NCI-H446 treated with DMSO at 0.1 percent for 48 hours (cell line): Measurements from ENCODE around the gene SLC25A6.
"Not testable (repeated sequence)": the region's sequence is repeated elsewhere in the genome, so short reads cannot be mapped to it uniquely, and the experiment has no call there.

Experiments
- DNase-seq: peaks from one replicate; lab custom pipeline; 2025; lab: John Stamatoyannopoulos, UW

Gene SLC25A6

GRCh38 chrX:1389993-1390285 is 2.0 kb downstream of the SLC25A6 start:
- DNase-seq, result no peak

DNA sequence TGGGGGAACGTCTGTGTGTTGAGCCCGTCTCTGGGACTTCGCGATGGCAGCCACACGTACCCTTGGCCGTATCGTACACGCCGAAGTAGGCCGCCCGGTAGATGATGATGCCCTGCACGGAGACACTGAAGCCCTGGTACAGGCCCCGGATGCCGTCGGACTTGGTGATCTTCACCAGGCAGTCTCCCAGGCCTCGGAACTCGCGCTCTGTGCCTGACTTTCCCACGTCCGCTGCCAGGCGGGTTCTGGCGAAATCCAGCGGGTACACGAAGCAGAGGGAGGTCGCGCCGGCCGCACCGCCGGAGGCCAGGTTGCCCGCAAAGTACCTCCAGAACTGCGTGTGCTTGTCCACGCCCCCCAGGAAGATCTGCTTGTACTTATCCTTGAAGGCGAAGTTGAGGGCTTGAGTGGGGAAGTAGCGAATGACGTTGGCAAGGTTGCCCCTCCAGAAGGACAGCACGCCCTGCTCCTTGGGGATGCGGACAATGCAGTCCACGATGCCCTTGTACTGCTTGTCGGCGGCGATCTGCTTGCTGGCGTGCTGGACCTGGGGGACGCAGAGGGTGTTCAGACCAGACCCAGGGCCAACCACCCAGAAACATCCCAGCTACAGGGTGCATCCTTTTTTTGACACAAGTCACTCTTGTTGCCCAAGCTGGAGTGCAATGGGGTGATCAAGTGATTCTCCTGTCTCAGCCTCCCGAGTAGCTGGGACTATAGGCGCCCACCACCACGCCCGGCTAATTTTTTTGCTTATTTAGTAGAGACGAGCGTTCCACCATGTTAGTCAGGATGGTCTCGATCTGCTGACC is 2.5 kb downstream of the SLC25A6 start:
- DNase-seq, result no peak

- no peak for DNase-seq
These were observed 3.3 kb downstream of the SLC25A6 start for GRCh38 chrX:1388651-1389050.

- DNase-seq, result no peak
These were observed 4.7 kb downstream of the SLC25A6 start for GRCh38 chrX:1387141-1387776.

DNA sequence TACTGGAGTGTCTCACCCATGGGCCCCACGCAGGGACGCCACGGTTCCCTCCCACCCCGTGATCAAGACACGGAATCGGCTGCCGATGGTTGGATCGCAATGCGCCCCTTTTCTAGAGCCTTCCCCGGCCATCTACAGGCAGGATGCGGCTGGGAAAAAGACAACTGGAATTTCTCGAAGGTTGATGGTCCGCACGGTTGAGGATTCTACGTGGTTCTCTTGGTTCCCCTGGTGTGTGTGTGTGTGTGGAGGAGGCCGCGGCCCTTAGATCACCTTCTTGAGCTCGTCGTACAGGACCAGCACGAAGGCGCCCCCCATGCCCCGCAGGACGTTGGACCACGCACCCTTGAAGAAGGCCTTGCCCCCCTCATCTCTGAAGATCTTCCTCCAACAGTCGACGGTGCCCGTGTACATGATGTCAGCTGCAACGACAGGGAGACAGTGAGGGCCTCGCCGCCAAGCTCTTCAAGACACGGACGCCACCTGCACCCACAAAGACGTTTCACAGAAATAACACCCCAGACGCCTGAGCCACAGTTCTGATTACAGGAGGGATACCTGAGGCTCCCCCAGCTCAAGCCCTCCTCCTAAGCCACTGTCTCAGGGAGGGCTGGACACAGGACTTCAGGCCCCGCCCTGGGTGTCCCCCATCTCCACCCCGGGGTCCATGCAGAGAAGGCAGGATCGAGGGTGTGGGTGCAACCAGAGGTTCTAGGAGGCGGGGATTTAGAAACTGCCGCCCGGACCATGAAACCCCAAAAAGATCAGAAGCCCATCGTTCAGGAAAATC is 5.4 kb downstream of the SLC25A6 start:
- DNase-seq, result no peak

DNA sequence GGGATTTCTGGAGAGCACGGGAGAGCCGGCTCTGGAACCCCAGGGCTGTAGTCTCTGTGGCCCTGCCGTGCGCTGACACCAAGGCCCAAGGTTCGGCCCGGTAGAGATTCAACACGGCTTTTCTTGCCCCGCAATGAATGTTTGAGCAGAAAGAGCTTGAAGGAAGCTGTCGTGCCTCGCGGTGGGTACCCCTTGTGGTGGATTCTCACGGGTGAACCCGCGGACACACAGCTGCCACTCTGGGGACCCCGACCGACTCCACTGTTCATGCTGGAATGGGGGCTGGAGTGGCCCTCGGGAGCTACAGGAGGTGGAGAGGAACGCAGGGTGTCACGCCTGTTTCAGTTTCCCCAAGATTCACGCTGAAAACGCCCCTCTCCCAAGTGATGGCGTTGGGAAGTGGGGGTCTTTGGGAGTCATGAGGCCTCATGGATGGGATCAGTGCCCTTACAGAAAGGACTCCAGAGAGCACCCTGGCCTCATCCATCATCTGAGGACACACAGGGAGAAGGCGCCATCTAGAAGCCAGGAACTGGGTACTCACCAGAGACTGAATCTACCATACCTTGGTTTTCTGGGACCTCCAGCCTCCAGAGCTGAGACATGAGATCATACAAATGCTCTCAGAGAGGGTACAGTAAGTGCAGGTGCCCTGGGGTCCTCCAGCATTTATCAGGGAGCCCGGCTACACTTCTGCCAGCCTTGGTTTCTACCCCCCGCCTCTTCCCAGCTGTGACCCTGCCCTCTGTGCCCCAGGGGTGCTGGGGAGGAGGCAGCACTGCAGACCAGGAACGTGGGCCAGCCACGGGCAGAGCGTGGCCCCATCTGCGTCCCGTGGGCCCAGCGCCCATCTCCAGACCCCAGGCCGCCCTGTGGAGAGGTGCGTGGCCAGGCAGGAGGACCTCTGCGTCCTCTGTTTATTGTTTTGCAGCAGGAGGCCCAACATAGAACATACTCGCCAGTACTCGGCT is 6.4 kb downstream of the SLC25A6 start:
- DNase-seq, result no peak

- no peak for DNase-seq
These were observed 7.2 kb downstream of the SLC25A6 start for GRCh38 chrX:1384658-1385252.

DNA sequence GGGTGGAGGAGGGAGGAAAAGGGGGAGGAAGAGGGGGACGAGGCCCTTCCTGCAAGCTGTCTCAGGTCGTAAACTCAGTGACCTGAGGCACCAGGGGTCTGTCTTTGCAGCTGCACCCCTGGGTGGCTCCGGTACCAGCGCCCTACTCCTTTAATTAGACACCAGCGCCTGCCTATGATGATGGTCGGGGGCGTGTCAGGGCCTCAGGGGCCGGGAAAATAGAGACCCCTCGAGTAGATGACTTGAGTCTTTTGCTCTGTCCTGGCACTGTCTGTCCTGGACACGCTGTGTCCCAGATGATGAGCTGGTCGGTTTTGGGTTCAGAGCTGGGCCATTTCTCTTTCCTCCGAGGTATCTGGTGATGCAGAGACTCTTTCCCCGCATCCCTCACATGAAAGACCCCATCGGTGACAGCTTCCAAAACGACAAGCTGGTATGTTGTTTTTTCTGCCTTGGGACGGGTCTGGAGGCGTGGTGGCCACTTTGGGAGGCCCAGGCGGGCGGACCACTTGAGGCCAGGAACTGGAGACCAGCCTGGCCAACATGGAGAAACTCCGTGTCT is 11.2 kb downstream of the SLC25A6 start:
- DNase-seq, result no peak

DNA sequence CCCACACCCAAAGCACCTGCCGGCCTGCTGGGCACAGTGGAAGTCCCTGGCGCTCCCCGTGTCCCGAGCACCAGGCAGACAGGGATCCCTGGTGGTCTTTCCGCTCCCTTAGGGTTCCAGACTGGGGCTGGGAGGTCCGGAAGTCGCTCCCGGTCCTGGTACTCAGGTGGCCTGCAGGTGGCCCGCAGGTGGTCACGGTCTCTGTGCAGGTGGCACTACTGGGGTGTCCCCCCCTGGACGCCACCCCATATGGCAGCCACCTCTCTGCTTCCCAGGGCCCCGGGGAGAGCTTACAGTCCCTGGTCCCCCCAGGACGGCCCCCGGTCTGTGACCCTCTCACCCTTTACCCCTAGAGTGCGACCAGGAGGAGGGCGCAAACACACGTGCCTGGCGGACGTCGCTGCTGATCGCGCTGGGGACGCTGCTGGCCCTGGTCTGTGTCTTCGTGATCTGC is 13.6 kb downstream of the SLC25A6 start:
- no peak for DNase-seq

DNA sequence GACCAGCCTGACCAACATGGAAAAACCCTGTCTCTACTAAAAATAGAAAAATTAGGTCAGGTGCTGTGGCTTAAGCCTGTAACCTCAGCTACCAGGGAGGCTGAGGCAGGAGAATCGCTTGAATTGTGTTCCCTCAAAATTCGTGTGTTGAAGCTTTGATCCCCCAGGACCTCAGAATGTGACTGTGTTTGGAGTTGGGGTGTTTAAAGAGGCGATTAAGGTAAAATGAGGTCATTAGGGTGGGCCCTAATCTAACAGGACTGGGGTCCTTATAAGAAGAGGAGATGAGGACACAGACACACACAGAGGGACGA is 23.6 kb downstream of the SLC25A6 start:
- no peak for DNase-seq

GRCh38 chrX:1366363-1366762 is 25.6 kb downstream of the SLC25A6 start:
- not testable (repeated sequence) for DNase-seq

GRCh38 chrX:1361910-1362309 is 30.0 kb downstream of the SLC25A6 start:
- no peak for DNase-seq

DNA sequence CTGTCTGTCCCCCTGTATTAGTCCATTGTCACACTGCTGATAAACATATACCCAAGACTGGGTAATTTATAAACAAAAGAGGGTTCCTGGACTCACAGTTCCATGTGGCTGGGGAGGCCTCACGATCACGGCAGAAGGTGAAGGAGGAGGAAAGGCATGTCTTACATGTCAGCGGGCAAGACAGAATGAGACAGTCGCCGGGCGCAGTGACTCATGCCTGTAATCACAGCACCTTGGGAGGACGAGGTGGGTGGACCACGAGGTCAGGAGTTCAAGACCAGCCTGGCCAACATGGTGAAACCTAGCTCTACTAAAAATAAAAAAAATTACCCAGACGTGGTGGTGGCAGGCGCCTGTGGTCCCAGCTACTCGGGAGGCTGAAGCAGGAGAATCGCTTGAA is 30.6 kb downstream of the SLC25A6 start:
- no peak for DNase-seq

- DNase-seq, result no peak
These were observed 31.7 kb downstream of the SLC25A6 start for GRCh38 chrX:1360171-1360570.

DNA sequence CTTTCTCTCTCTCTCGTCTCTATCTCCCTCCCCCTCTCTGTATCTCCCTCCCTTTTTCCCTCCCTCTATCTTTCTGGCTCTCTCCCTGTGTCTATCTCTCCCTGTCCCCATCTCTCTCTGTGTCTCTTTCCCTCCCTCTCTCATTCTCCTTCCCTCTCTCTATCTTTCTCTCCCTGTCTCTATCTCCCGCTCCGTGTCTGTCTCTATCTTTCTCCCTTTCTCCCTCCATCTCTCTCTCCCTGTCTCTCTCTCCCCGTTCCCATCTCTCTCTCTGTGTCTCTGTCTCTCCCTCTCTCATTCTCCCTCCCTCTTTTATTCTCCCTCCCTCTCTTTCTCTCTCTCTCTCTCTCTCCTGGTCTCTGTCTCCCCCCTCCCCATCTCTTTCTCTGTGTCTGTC is 32.4 kb downstream of the SLC25A6 start:
- no peak for DNase-seq

DNA sequence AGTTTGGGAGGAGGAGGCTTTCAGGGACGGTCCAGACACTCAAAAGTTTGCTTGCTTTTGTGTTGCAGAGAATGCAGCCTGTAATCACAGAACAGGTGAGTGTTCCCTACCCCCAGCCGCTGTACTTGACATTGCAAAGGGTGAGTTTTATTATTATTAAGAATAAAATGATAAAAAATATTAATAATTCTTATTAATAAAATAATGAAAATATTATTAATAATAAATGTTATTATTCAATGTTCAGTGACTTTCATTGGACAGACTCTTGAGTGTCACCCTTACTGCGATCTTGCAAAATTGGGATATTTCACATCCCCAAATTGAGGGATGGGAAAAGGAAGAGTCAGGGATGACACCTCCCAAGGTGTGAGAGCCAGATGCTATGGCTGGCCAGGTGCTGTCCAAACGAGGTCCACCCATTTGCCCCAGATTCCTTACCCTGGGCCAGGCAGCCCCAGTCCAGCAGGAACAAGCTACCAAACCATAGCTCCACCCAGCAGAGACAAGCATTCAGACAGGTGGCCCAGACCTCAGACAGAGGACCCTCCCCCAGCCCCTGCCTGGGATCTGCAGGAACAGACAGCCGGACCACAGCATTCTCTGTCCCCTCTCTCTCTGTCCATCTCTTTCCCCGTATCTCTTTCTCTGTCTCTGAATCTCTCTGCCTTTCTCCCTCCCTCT is 33.0 kb downstream of the SLC25A6 start:
- no peak for DNase-seq

DNA sequence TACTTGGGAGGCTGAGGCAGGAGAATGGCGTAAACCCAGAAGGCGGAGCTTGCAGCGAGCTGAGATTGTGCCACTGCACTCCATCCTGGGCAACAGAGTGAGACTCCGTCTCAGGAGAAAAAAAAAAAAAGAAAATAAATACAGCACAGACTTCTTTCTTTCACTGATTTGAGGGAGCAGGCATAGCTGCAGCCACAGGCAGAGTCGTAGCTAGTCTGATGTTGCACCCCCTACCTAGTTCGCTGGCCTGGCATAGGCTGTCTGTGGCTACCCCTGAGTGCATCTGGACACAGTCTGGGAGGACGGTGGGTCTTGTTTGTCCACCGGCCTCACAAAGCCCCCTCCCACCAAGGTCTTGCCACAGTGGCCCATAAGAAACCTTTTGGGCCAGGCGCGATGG is 33.9 kb downstream of the SLC25A6 start:
- DNase-seq, result no peak

- DNase-seq, result no peak
These were observed 36.5 kb downstream of the SLC25A6 start for GRCh38 chrX:1355131-1356046.
